ENCODE data around the gene MEIOB. TPM values are rescaled to one million over a fixed set of nuclear protein-coding genes. Genes with fewer than 3 reads are reported as not detected.

The MEIOB gene
- total RNA-seq, 1 experiment from 2014 or later = not detected

- CTCF ChIA-PET = no interaction called here
- no peak for TF ChIP-seq CTCF (conservative IDR thresholded peaks at IDR 0.05)
- no peak for TF ChIP-seq EZH2 (IDR thresholded peaks at IDR 0.05; ENCODE audit: low read depth)
- Histone ChIP-seq H3F3A (ENCODE audit: insufficient read depth, low read depth) (peaks cover 3% of the 10 kb centered on the region; the same call in 1 of the 2 replicates), H3K4me2 (no peak overlapping the region), H3K79me2 (ENCODE audit: low read depth) (no peaks in the 10 kb centered on the region), H3K27me3 (ENCODE audit: insufficient read depth, low read depth) (peaks cover 2% of the 10 kb centered on the region; the same call in 1 of the 2 replicates), H3K27ac (no peak overlapping the region), H3K9me2 (ENCODE audit: insufficient read depth) (no peaks in the 10 kb centered on the region), H3K4me3 (no peak overlapping the region), H3K4me1 (replicated peaks; ENCODE audit: insufficient read depth) (peaks cover 36% of the 10 kb centered on the region), H4K20me1 (ENCODE audit: insufficient read depth) (no peaks in the 10 kb centered on the region), H2AFZ (no peak overlapping the region), H3K9me3 (ENCODE audit: insufficient read depth, low read depth) (no peaks in the 10 kb centered on the region), H3K36me3 (ENCODE audit: low read depth) (no peaks in the 10 kb centered on the region)
- POLR2A ChIA-PET (ENCODE audit: unreplicated experiment) = interaction anchor here (0.5 kb wide), 1 partner anchor 129 kb away, joined by 3 read pairs; no protein-coding TSS in a partner anchor
- no peak for DNase-seq
- intact Hi-C loops (cut with micrococcal nuclease; ENCODE audit: unreplicated experiment) = no loop called here
- BruUV-seq (replicated peaks) = no TSS peak
Observed at GRCh38 chr16:1908983-1909382, 37.0 kb upstream of the MEIOB start.

- H3F3A ChIP-seq (ENCODE audit: insufficient read depth, low read depth) = peaks cover 3% of the 10 kb centered on the region; the same call in 1 of the 2 replicates
- intact Hi-C loops (cut with micrococcal nuclease; ENCODE audit: unreplicated experiment) = no loop called here
- H3K9me2 ChIP-seq (ENCODE audit: insufficient read depth) = no peaks in the 10 kb centered on the region
- no peaks in the 10 kb centered on the region for H4K20me1 ChIP-seq (ENCODE audit: insufficient read depth)
- TF ChIP-seq EZH2 (IDR thresholded peaks at IDR 0.05; ENCODE audit: low read depth) (no peak), CTCF (conservative IDR thresholded peaks at IDR 0.05) (no peak)
- peaks cover 2% of the 10 kb centered on the region; the same call in 1 of the 2 replicates for H3K27me3 ChIP-seq (ENCODE audit: insufficient read depth, low read depth)
- H3K4me3 ChIP-seq = no peak overlapping the region
- ChIA-PET CTCF (no interaction called here), POLR2A (ENCODE audit: unreplicated experiment) (no interaction called here)
- peaks cover 28% of the 10 kb centered on the region for H3K4me1 ChIP-seq (replicated peaks; ENCODE audit: insufficient read depth)
- no peaks in the 10 kb centered on the region for H3K79me2 ChIP-seq (ENCODE audit: low read depth)
- no peak for DNase-seq
- no peaks in the 10 kb centered on the region for H3K9me3 ChIP-seq (ENCODE audit: insufficient read depth, low read depth)
- H2AFZ ChIP-seq = no peak overlapping the region
- H3K4me2 ChIP-seq = no peak overlapping the region
- H3K27ac ChIP-seq = no peak overlapping the region
- H3K36me3 ChIP-seq (ENCODE audit: low read depth) = no peaks in the 10 kb centered on the region
- no TSS peak for BruUV-seq (replicated peaks)
Observed at GRCh38 chr16:1908184-1908583, 36.2 kb upstream of the MEIOB start.

GRCh38 chr16:1907226-1907860 is 35.4 kb upstream of the MEIOB start:
- Histone ChIP-seq H3K9me3 (ENCODE audit: insufficient read depth, low read depth) (no peaks in the 10 kb centered on the region), H3K4me3 (no peak overlapping the region), H3K27ac (no peak overlapping the region), H2AFZ (no peak overlapping the region), H3K4me2 (no peak overlapping the region), H3K27me3 (ENCODE audit: insufficient read depth, low read depth) (peaks cover 2% of the 10 kb centered on the region; the same call in 1 of the 2 replicates), H3K36me3 (ENCODE audit: low read depth) (no peaks in the 10 kb centered on the region), H3F3A (ENCODE audit: insufficient read depth, low read depth) (peaks cover 3% of the 10 kb centered on the region; the same call in 1 of the 2 replicates), H3K4me1 (replicated peaks; ENCODE audit: insufficient read depth) (peaks cover 19% of the 10 kb centered on the region; the same call in 1 of the 2 replicates), H3K9me2 (ENCODE audit: insufficient read depth) (no peaks in the 10 kb centered on the region), H3K79me2 (ENCODE audit: low read depth) (no peaks in the 10 kb centered on the region), H4K20me1 (ENCODE audit: insufficient read depth) (no peaks in the 10 kb centered on the region)
- TF ChIP-seq EZH2 (IDR thresholded peaks at IDR 0.05; ENCODE audit: low read depth) (no peak), CTCF (conservative IDR thresholded peaks at IDR 0.05) (no peak)
- DNase-seq = no peak
- ChIA-PET POLR2A (ENCODE audit: unreplicated experiment) (no interaction called here), CTCF (no interaction called here)
- no TSS peak for BruUV-seq (replicated peaks)
- intact Hi-C loops (cut with micrococcal nuclease; ENCODE audit: unreplicated experiment) = no loop called here
